ENCODE measurements around the gene LILRA6.
"Not testable (repeated sequence)": the region's sequence is repeated elsewhere in the genome, so short reads cannot be mapped to it uniquely, and the experiment has no call there.

The LILRA6 gene
- 35.7 to 105 (median 55.9) reads per million in 17 experiments for total RNA-seq

- peak; percentile 36 to 67 (median 50) for DNase-seq
These were observed at the start of gene LILRA6 for GRCh38 chr19:54242646-54243045. LILRA6 (minus strand) TSS chr19:54242790.

- peak; percentile 34 to 68 (median 43) for DNase-seq
These were observed 46.6 kb upstream of the LILRA6 start for GRCh38 chr19:54289160-54289559.

- no peak for DNase-seq
These were observed 44.9 kb upstream of the LILRA6 start for GRCh38 chr19:54287456-54287855.

GRCh38 chr19:54286283-54286682, 43.7 kb upstream of the LILRA6 start:
- not testable (repeated sequence) for DNase-seq

GRCh38 chr19:54285427-54286056, 43.0 kb upstream of the LILRA6 start:
- DNase-seq: not testable (repeated sequence)

GRCh38 chr19:54282686-54283470, 40.3 kb upstream of the LILRA6 start:
- DNase-seq: peak in 3 of 4 experiments; percentile 55 to 58 (median 58)

- DNase-seq: not testable (repeated sequence)
These were observed 39.1 kb upstream of the LILRA6 start for GRCh38 chr19:54281729-54282075.

GRCh38 chr19:54281007-54281728, 38.6 kb upstream of the LILRA6 start, which contains the start of gene LILRB2:
LILRB2 (minus strand) TSS chr19:54281110; CDS start chr19:54280496, 614 bp downstream.
- peak; percentile 59 to 81 (median 74) for DNase-seq

GRCh38 chr19:54280441-54280840, 37.9 kb upstream of the LILRA6 start:
- DNase-seq: peak; percentile 71 to 86 (median 85)

- DNase-seq: not testable (repeated sequence)
These were observed 37.4 kb upstream of the LILRA6 start for GRCh38 chr19:54280025-54280424.

- DNase-seq: peak in 3 of 4 experiments; percentile 37 to 57 (median 49)
These were observed 36.9 kb upstream of the LILRA6 start for GRCh38 chr19:54279406-54279962.

GRCh38 chr19:54278571-54279195, 36.1 kb upstream of the LILRA6 start:
- not testable (repeated sequence) for DNase-seq

GRCh38 chr19:54278056-54278455, 35.5 kb upstream of the LILRA6 start:
- not testable (repeated sequence) for DNase-seq

- DNase-seq: not testable (repeated sequence)
These were observed 34.6 kb upstream of the LILRA6 start for GRCh38 chr19:54277111-54277615.

GRCh38 chr19:54275951-54276350, 33.4 kb upstream of the LILRA6 start:
- no peak for DNase-seq

GRCh38 chr19:54274516-54274915, 31.9 kb upstream of the LILRA6 start:
- not testable (repeated sequence) for DNase-seq

- DNase-seq: no peak
These were observed 31.2 kb upstream of the LILRA6 start for GRCh38 chr19:54273821-54274220.

GRCh38 chr19:54272181-54272580, 29.6 kb upstream of the LILRA6 start:
- peak; percentile 44 to 60 (median 58) for DNase-seq

GRCh38 chr19:54271587-54271986, 29.0 kb upstream of the LILRA6 start:
- DNase-seq: peak; percentile 57 to 88 (median 77)

GRCh38 chr19:54271106-54271505, 28.5 kb upstream of the LILRA6 start:
- peak; percentile 89 to 95 (median 94) for DNase-seq

- DNase-seq: peak in 2 of 4 experiments; percentile 40 to 57
These were observed 26.3 kb upstream of the LILRA6 start for GRCh38 chr19:54268936-54269335.

GRCh38 chr19:54266133-54266532, 23.5 kb upstream of the LILRA6 start:
- DNase-seq: peak; percentile 82 to 89 (median 86)

Data from suppressor macrophage (primary cell).